ENCODE data around the gene RBL2.
"Not testable (repeated sequence)": the region's sequence is repeated elsewhere in the genome, so short reads cannot be mapped to it uniquely, and the experiment has no call there.

Gene RBL2, protein sequence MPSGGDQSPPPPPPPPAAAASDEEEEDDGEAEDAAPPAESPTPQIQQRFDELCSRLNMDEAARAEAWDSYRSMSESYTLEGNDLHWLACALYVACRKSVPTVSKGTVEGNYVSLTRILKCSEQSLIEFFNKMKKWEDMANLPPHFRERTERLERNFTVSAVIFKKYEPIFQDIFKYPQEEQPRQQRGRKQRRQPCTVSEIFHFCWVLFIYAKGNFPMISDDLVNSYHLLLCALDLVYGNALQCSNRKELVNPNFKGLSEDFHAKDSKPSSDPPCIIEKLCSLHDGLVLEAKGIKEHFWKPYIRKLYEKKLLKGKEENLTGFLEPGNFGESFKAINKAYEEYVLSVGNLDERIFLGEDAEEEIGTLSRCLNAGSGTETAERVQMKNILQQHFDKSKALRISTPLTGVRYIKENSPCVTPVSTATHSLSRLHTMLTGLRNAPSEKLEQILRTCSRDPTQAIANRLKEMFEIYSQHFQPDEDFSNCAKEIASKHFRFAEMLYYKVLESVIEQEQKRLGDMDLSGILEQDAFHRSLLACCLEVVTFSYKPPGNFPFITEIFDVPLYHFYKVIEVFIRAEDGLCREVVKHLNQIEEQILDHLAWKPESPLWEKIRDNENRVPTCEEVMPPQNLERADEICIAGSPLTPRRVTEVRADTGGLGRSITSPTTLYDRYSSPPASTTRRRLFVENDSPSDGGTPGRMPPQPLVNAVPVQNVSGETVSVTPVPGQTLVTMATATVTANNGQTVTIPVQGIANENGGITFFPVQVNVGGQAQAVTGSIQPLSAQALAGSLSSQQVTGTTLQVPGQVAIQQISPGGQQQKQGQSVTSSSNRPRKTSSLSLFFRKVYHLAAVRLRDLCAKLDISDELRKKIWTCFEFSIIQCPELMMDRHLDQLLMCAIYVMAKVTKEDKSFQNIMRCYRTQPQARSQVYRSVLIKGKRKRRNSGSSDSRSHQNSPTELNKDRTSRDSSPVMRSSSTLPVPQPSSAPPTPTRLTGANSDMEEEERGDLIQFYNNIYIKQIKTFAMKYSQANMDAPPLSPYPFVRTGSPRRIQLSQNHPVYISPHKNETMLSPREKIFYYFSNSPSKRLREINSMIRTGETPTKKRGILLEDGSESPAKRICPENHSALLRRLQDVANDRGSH

GRCh38 chr16:53434377-53435065, at the start of gene RBL2:
TSS of gene RBL2 (plus strand) at chr16:53434471. CDS start at chr16:53434557, 86 bp downstream.
- DNase-seq (ENCODE audit: low read depth): peak; percentile 61

DNA sequence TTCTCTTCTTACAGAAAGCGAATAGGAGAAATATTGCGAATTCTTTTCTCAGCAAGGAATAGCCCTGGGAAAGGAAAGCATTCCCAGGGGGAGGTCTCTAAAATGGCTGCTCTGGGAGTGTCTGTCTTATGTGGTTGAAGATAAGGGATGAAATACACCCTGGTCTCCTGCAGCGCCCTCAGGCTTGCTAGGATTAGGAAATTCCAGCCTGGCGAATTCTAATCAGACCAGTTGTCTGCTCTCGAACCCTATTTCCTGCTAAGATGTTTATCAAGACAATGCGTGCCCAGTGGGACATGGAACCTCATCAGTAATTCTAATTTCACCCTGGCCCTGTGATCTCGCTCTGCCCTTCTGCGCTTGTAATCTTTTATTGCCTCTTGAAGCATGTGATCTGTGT, 49.7 kb upstream of the RBL2 start:
- DNase-seq (ENCODE audit: low read depth): not testable (repeated sequence)

DNA sequence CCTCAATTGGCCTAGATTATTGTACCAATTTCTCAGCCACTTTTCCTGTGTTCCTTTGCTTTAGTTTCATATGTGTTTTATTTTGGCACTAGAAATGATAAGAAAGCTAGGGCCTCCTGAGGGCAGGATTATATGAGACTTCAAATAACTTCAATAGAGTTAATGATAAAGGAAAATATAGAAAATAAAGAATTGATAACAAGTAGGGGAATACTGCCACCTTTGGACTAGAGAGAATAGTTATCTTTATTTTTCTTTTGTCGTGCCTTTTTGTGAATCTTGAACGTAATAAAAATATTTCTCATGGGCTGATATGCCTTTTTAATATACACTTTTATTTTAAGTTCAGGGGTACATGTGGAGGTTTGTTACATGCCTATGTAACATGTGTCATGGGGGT, 29.3 kb upstream of the RBL2 start:
- no peak for DNase-seq (ENCODE audit: low read depth)

GRCh38 chr16:53412549-53412948, 21.7 kb upstream of the RBL2 start:
- no peak for DNase-seq (ENCODE audit: low read depth)

DNA sequence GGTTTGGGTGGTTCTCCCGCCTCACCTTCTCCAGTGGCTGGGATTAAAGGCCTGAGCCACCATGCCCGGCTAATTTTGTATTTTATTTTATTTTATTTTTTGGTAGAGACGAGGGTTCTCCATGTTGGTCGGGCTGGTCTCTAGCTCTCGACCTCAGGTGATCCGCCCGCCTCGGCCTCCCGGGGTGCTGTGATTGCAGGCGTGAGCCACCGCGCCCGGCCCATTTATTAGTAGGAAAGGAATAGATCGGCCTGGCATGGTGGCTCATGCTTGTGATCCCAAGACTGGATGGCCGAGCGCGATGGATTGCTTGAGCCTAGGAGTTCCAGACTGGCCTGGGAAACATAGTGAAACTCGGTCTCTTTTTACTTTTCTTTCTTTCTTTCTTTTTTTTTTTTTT, 20.4 kb upstream of the RBL2 start:
- no peak for DNase-seq (ENCODE audit: low read depth)

GRCh38 chr16:53414381-53414780, 19.9 kb upstream of the RBL2 start:
- DNase-seq (ENCODE audit: low read depth): no peak

DNA sequence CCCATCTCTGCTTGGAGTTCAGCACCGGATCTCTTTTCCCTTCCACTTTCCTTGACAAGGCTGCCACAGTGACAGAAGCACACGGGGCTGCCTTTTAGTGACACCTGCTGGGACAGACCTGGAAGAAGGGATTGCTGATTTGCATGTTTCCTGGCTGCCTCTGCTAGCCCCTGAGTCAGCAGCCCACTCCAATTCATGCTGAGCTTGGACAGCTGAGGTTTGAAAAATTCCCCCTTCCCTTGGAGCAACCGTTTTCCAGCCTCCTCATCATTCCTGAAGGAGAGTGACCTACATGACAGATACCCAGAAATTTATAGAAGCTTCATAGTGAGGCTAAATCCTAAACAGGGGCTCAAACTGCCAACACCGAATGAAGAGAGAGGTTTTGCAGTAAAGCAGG, 18.8 kb upstream of the RBL2 start:
- no peak for DNase-seq (ENCODE audit: low read depth)

GRCh38 chr16:53417011-53417410, 17.3 kb upstream of the RBL2 start:
- DNase-seq (ENCODE audit: low read depth): no peak

GRCh38 chr16:53417976-53418375, 16.3 kb upstream of the RBL2 start:
- DNase-seq (ENCODE audit: low read depth): no peak

- not testable (repeated sequence) for DNase-seq (ENCODE audit: low read depth)
Observed at GRCh38 chr16:53419383-53419709, 14.9 kb upstream of the RBL2 start.

GRCh38 chr16:53421248-53421647, 13.0 kb upstream of the RBL2 start:
- no peak for DNase-seq (ENCODE audit: low read depth)

DNA sequence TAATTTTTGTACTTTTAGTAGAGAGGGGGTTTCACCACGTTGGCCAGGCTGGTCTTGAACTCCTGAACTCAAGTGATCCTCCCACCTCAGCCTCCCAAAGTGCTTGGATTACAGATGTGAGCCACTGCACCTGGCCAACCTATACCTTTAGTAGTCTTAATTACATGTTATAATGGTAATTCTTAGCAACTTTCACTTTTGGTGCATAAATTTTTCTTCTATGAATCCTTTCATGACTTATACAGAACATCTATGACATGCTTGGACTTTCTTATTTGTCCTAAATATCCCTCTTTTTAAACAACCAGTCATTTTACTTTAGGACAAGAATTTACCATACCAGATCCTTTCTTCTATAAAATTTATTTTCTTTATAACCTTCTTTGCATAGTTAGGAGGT, 10.3 kb upstream of the RBL2 start:
- not testable (repeated sequence) for DNase-seq (ENCODE audit: low read depth)

GRCh38 chr16:53428681-53429080, 5.6 kb upstream of the RBL2 start:
- no peak for DNase-seq (ENCODE audit: low read depth)

DNA sequence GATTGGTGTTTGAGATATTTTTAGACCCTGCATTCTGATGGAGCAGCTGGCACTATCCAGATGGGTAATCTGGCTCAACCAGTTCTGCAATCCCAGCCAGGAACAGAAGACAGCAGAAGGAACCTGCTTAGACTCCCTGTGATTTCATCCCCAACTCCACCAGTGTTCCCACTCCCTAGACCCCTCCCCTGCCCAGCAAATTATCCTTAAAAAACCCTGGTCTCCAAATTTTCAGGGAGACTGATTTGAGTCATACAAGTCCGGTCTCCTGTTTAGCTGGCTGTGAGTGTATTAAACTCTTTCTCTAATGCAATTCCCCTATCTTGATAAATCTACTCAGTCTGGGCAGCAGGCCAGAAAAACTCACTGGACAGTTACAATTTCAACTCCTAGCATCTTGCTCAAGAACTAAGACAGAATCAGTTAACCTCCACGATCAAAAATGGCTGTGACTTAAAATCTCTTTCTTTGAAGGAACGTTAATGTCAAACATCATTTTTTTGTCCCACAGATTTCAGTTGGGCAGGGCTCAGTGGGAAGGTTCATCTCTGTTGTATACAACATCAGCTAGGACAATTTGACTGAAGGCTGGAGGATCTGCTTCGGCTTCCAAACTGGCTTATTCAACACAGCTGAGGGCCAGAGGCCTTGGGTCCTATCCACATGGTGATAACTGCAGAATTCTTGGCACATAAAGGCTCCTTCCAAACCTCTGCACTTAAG, 4.9 kb upstream of the RBL2 start:
- DNase-seq (ENCODE audit: low read depth): no peak

DNA sequence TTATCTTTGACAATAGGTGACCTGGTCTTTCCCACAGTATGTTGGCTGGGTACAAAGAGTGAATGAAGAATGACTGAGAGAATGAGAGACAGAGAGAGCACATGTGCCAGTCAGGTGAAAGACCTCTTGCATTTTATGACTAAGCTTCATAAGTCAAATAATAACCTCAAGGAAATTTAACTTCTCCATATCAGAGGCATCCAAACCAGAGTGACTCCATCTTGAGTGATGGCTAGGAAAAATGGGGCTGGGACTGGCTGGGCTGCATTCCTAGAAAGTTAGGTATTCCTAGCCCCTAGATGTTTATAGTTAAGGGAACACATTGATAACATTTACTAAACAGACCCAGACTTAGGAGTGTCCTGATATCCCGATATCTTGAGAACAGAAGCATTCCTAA, 3.9 kb upstream of the RBL2 start:
- DNase-seq (ENCODE audit: low read depth): no peak

GRCh38 chr16:53433509-53433908, 762 bp upstream of the RBL2 start:
- no peak for DNase-seq (ENCODE audit: low read depth)

DNA sequence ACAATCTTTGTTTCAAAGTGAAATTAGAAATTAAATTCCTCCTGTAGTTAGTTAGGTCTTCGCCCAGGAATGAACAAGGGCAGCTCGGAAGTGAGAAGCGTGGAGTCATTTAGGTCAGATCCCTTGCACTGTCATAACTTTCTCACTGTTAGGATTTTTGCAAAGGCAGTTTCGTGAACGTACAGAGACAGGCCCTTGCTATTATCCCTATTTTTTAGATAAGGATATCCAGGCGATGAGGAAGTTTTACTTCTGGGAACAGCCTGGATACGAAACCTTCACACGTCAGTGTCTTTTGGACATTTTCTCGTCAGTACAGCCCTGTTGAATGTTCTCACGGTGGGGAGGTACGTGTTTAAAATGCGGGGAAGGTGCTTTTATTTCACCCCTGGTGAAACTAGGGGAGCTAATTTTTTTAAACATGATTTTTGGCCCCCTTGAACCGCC, 318 bp upstream of the RBL2 start:
- no peak for DNase-seq (ENCODE audit: low read depth)

GRCh38 chr16:53435066-53435688, 906 bp downstream of the RBL2 start:
- DNase-seq (ENCODE audit: low read depth): no peak

DNA sequence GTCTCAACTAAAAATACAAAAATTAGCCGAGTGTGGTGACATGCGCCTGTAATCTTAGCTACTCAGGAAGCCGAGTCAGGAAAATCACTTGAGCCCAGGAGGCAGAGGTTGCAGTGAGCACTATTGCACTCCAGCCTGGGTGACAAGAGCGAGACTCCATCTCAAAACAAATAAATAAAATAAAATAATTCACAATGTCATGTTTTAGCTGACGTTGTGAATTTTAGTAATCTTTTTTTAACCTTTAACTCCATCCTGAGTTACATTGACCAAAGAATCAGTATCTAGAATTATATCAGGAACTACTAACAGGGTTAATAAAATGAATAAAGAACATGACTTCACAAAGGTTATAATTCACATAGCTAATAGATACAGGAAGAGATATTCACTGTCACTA, 5.9 kb downstream of the RBL2 start:
- DNase-seq (ENCODE audit: low read depth): no peak

DNA sequence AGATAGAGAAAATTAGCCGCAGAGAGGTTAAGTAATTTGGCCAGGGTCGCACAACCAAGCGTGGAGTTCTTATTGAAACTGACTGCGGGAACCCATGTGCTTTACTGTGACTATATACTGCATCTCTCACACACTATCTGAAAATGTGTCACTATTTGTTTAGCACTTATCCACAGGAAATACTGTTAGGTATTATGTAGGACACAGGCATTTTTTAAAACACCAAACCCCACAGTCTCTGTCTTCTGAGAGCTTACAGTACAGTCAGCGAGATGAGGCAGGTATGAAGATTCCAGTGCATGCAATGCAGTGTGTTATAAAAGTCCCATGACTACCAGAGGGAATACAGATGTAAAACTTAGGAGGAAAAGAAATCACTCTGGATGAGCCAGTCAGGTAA, 11.3 kb downstream of the RBL2 start:
- no peak for DNase-seq (ENCODE audit: low read depth)

DNA sequence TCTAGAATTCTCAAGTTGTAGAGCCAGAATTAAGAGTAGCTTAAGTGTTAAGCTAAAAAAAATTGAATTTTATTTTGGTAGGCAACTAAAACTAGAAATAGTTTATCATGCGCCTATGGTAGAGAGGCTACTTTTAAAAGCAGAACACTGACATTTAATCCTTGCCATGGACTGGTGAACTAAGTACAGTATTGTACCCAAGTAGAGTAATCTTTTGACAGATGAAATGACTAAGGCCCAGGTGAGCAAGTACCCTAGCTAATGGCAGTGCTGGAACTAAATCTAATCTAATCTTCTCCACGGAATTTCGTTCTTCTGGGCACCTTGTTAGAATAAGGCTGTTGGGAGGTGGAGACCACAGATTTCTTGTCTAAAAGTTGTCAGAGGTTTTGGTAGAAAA, 11.8 kb downstream of the RBL2 start:
- no peak for DNase-seq (ENCODE audit: low read depth)

All from stimulated activated CD8-positive, alpha-beta memory T cell treated with anti-CD3 and anti-CD28 coated beads, Interleukin-15, amount 100 ng/mL, for 24 hours (primary cell).